GM21528 (cell line): Measurements from ENCODE around the gene TMEM145.

Experiments used
- ATAC-seq: cut with Tn5 transposase; IDR thresholded peaks from one replicate; pipeline ENCODE4 v1.9.1; 2021; ENCODE audit warnings: mild to moderate bottlenecking, moderate library complexity; ENCODE audit not compliant: unreplicated experiment, low FRiP score

Gene TMEM145

DNA sequence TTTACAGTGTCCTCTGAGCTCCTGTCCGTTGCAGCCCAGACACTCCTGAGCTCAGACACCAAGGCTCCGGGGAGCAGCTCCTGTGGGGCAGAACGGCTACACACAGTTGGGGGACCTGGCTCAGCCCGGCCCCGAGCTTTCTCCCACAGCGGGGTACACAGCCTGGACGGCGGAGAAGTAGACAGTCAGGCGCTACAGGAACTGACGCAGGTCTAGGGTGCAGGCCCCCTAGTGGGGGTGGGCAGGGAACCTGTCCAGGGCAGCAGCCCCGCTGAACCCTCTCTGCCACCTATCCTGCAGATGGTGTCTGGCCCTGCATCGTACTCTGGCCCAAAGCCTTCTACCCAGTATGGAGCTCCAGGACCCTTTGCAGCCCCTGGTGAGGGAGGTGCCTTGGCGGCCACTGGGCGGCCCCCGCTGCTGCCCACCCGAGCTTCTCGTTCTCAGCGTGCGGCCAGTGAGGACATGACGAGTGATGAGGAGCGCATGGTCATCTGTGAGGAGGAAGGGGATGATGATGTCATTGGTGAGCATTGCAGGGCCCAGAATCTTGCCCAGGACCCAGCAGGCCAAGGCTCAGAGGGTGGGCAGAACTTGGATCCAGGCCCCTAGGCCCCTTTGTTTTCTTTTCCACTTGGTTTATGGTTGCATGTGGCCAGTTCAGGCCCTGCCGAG is 24.1 kb upstream of the TMEM145 start:
- ATAC-seq: no peak

DNA sequence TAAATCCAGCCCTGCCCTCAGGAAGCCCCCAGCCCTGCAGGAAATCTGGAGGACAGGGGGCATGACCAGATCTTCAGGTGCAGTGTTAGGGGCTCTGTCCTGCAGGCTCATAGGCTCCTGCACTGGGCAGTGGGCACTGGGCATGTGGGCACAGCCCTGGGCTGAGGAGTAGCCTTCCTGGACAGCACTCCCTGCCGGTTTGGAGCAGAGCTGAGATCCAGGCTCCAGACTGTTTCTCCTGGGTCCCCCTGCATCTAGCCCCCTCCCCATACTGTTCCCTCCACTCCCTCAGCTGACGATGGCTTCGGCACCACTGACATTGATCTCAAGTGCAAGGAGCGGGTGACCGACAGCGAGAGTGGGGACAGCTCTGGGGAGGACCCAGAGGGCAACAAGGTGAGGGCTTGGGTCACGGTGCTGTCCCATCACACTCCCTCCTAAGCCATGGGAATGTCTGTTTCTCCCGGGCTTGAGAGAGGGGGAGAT is 23.5 kb upstream of the TMEM145 start:
- no peak for ATAC-seq

DNA sequence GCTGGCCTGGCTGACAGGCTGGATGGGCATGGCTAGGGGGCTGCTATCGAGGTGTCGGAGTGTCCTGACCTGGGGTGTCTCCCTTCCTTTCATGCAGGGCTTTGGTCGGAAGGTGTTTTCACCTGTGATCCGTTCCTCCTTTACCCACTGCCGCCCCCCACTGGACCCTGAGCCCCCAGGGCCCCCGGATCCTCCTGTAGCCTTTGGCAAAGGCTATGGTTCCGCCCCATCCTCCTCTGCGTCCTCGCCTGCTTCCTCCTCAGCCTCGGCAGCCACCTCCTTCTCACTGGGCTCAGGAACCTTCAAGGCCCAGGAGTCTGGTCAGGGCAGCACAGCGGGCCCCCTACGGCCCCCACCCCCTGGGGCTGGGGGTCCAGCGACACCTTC is 23.0 kb upstream of the TMEM145 start:
- ATAC-seq: no peak

DNA sequence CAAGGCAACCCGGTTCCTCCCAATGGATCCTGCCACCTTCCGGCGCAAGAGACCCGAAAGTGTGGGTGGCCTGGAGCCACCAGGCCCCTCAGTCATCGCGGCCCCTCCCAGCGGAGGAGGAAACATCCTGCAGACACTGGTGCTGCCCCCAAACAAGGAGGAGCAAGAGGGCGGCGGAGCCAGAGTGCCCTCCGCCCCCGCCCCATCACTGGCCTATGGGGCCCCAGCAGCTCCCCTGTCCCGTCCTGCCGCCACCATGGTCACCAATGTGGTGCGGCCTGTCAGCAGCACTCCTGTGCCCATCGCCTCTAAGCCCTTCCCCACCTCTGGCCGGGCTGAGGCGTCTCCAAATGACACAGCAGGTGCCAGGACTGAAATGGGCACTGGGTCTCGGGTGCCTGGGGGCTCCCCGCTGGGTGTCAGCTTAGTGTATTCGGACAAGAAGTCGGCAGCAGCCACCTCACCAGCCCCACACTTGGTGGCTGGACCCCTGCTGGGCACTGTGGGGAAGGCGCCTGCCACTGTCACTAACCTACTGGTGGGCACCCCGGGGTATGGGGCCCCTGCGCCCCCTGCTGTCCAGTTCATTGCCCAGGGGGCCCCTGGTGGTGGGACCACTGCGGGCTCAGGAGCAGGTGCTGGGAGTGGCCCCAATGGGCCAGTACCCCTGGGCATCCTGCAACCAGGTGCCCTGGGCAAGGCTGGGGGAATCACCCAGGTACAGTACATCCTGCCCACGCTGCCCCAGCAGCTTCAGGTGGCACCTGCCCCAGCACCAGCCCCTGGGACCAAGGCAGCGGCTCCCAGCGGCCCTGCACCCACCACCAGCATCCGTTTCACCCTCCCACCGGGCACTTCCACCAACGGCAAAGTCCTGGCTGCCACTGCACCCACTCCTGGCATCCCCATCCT is 22.3 kb upstream of the TMEM145 start:
- no peak for ATAC-seq

DNA sequence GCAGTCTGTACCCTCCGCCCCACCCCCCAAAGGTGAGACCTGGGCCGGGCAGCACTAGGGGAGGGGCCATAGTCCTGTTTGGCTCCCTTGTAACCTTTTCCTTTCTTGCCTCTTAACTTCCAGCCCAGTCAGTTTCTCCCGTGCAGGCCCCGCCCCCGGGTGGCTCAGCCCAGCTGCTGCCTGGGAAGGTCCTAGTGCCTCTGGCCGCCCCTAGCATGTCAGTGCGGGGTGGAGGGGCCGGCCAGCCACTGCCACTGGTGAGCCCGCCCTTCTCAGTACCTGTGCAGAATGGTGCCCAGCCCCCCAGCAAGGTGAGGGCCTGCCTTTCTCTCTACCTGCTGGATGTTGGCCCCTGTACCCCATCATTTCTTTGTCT is 21.7 kb upstream of the TMEM145 start:
- no peak for ATAC-seq

DNA sequence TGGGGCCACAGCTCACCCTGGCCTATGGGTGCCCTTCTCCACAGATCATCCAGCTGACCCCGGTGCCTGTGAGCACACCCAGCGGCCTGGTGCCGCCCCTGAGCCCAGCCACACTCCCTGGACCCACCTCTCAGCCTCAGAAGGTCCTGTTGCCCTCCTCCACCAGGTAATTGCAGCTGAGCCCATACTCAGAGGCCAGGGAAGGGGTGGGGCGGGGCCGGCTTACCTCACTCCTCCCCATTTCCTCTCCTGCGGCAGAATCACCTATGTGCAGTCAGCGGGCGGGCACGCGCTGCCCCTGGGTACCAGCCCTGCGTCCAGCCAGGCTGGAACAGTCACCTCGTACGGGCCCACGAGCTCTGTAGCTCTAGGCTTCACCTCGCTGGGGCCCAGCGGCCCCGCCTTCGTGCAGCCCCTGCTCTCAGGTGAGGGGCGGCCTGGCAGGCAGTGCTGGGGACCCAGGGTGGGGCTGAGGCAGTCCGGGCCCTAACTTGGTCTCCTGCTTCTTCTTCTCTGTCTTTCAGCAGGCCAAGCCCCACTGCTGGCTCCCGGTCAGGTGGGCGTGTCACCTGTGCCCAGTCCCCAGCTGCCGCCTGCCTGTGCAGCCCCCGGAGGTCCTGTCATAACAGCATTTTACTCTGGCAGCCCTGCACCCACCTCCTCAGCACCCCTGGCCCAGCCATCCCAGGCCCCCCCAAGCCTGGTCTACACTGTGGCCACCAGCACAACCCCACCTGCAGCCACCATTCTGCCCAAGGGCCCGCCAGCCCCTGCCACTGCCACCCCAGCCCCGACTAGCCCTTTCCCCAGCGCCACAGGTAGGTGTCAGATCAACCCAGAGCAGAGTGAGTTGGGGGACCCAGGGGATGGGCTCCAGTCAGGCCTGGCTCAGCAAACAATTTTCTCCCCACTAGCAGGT is 20.8 kb upstream of the TMEM145 start:
- no peak for ATAC-seq

DNA sequence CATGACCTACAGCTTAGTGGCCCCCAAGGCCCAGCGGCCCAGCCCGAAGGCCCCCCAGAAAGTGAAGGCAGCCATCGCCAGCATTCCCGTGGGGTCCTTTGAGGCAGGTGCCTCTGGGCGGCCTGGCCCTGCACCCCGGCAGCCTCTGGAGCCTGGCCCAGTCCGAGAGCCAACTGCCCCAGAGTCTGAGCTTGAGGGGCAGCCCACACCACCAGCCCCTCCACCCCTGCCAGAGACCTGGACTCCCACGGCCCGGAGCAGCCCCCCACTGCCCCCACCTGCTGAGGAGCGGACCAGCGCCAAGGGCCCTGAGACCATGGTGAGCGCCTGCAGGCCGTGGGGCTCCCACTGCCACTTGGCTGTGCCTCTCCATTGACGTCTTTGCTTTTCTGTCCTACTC is 20.1 kb upstream of the TMEM145 start:
- ATAC-seq: no peak

DNA sequence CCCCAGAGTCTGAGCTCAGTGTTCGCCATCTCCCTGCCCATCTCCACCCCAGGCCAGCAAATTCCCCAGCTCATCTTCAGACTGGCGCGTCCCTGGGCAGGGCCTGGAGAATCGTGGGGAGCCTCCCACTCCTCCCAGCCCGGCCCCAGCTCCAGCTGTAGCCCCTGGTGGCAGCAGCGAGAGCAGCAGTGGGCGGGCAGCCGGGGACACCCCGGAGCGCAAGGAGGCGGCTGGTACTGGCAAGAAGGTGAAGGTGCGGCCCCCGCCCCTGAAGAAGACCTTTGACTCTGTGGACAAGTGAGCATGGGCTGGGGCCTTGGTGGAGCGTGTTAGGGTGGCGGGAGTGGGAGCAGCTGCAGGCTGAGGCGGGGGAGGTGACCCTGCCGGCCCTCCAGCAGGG is 19.6 kb upstream of the TMEM145 start:
- no peak for ATAC-seq

DNA sequence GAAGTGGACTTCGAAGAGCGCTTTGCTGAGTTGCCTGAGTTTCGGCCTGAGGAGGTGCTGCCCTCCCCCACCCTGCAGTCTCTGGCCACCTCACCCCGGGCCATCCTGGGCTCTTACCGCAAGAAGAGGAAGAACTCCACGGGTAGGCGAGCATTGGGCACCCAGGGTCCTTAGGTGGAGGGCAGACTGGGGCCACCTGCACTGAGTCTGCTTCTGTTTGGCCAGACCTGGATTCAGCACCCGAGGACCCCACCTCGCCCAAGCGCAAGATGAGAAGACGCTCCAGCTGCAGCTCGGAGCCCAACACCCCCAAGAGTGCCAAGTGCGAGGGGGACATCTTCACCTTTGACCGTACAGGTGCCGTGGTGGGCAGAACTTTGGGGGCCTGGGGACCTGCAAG is 19.2 kb upstream of the TMEM145 start:
- ATAC-seq: no peak

DNA sequence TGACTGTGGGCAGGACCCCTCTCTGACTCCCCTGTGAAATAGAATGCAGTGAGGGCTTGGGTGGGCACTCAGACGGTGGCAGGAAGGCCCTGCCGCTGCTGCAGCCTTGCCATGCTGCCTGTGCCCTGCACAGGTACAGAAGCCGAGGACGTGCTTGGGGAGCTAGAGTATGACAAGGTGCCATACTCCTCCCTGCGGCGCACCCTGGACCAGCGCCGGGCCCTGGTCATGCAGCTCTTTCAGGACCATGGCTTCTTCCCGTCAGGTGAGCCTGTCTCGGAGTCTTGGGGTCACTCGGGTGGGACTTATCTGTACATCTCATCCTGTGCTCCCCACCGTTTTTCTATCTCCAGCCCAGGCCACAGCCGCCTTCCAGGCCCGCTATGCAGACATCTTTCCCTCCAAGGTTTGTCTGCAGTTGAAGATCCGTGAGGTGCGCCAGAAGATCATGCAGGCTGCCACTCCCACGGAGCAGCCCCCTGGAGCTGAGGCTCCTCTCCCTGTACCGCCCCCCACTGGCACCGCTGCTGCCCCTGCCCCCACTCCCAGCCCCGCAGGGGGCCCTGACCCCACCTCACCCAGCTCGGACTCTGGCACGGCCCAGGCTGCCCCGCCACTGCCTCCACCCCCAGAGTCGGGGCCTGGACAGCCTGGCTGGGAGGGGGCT is 18.5 kb upstream of the TMEM145 start:
- ATAC-seq: no peak

DNA sequence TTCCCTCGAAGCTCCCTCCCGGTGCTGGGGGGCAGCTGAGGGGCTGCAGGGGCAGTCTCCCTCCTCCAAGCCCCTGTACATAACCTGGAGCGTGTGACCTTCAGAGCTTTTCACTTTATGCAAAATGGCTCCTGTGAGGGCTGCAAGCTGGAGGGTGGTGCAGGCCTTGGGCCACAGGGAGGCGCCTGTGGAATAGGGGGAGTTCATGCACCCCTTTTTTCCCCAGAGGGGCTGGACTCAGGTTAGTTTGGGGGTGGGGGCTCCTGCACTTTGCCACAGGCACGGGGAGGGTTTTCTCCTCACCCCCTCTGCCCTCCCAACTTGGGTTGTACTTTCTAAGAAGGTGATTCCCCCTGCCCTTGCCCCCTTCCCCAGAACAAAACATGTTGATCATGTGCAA is 17.8 kb upstream of the TMEM145 start:
- ATAC-seq: no peak

DNA sequence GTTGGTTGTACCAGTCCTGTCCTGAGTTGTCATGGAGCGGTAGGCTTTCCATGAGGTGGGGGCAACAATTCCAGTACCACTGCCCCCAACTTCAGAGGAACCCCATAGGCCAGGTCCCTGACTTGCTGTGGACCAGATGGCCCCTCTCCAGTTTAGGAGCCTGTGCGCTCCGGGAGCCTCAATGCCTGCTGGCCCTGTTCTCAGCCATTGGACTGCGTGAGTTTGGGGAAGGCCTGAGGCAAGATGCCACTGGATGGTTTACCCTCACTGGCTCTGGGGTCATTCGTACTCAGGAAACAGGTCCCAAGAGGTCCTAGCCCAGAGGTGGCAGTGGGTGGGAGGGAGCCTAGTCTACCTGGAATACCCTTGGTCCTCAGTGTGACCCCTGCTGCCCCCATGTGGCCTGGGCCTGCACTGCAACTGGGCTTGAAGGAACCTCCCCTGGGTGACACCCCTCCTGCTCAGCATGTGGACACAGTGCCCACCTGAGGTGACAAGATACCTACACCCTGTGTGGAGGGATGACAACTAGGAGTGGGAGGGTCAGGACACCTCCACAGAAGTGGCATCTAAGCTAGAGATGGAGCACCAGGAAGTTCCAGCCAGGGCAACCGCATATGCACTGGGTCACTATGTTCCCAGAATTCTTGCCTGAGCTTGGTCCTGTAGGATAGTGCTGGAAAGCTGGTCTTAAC is 17.1 kb upstream of the TMEM145 start:
- ATAC-seq: no peak

DNA sequence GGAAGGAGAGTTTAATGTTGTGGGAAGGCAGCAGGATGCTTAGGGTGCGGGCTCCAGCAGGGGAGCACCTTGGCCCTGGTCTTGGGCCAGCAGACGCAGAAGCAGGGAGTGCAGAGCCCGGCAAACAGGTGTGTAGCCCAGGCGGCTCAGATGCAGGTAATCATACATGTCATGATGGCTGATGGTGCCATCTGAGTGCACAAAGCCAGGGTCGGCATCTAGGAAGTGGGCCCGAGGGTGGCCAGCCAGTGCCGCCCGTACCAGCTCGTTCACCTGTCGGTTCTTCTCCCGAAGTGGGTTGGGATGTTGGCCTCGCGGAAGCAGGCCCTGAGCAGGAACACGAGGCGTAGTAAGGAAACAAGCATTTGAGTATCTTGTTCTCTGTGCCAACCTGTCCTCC is 16.1 kb upstream of the TMEM145 start:
- ATAC-seq: no peak

DNA sequence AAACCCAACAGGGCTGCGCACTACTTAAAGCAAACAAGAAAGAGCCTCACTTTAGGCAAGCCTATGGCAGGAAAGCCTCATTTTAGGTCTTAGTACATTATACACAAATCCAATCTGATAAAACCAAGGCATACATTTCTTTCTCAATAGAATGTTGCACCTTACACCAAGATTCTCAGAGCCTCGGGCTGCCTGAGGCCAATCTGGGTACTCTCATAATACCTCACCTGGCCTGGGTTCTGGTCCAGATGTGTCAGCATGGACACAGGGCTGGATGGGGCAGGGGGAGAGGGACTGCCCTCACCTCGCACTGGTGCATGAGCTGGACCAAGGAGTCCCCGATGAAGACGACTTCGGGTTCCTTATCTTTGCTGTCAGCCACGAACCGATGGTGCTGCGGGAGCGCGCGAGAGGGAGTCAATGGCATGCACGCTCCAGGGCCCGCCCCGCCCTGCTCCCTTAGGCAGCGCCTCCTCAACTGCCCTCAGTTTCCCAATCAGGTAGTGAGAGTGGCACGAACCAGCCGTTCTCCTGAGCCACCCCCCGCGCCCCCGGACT is 11.4 kb upstream of the TMEM145 start, which contains the start of gene PRR19:
PRR19 (plus strand) TSS at position 487 of the 558 bp plus-strand sequence. CDS start 7,453 bp downstream, outside the sequence.
- ATAC-seq: peak; percentile 3

DNA sequence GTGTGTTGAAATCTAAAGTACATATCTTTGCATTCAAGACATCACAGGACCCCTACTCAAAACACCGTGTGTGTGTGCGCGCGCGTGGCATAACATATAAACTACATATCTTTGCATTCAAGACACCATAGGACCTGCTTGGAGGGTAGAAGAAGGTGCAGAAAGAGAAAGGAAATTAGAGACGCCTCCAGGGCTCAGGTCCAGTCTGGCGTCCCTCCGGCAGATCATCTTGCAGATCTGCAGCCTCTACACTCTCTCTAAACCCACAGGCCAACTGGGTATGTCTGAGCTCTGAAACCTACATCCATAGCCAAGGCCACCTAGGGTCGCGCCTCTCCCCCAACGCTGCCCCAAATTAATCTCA is 10.0 kb upstream of the TMEM145 start:
- no peak for ATAC-seq

DNA sequence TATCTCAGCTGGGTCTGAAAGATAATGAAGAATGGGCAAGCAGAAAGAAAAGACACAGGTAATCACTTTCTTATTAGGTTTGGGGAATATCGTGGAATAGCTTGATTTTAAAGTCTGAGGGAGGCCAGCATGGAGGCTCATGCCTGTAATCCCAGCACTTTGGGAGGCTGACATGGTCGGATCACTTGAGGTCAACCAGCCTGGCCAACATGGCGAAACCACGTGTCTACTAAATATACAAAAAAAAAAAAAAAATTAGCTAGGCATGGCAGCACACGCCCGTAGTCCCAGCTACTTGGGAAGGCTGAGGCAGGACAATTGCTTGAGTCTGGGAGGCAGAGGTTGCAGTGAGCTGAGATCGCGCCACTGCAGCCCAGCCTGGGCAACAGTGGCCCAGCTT is 9.2 kb upstream of the TMEM145 start:
- ATAC-seq: no peak

DNA sequence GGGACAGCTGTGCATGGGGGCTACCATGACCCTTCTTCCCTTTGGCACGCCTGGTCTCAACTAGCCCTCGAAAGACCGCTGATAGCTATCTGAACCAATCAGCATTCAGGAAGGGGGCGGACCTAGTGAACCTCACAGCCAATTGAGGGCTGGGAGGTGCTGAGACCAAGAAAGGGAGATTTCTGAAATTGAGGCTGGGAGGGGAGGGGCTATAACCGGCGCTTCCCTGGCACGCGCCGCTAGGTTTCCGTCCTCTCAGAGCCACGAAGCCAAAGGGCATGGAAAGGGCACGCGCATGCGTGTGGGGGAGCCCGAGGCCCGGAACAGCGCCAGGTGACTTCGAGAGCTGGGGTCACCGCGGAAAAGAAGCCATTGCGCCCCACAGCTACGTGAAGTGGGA is 6.5 kb upstream of the TMEM145 start:
- ATAC-seq: no peak

DNA sequence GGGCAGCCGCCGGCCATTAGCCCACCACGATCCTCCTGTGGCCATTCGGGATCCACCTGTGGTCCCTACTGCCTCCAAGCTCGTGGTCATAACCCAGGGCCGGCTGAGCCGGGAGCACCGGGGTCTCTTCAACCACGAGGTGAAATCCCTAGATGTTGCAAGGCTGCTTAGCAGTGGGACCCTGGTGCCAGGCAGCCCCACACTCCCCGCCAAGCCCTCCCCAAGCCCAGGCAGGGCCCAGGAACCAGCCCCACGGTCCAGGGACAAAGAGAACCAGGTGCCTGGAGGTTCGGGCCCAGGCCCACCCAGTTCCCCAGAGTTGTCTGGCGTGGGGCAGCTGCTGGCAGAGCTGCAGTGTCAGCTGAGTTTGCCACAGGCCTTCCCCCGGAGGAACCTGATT is 3.4 kb upstream of the TMEM145 start:
- no peak for ATAC-seq

DNA sequence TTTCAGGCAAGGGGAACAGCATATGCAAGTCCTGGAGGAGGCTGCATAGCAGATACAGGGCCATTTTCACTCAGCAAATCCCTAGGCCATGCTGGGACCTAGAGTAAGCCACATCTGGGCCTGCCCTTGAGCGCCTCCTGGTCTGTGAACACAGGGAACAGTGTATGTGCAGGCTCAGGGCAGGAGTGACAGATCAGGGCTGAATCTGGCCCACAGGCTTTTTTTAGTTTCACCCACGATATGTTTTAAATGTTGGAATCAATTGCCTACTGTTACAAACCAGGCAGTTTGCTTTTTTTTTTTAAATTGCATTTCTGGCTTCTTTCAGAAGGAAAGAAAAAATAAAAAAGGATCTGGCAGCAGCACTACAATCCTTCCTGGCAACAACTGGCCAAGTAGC is 1.5 kb upstream of the TMEM145 start:
- ATAC-seq: no peak
